ENCODE data around the gene OXT.

Gene OXT

GRCh38 chr20:3088031-3088430 is 16.6 kb downstream of the OXT start:
- FAIRE-seq = no peak

GRCh38 chr20:3090565-3090964 is 19.1 kb downstream of the OXT start:
- no peak for FAIRE-seq

- no peak for FAIRE-seq
Observed at GRCh38 chr20:3092611-3093379, 21.4 kb downstream of the OXT start.

- no peak for FAIRE-seq
Observed at GRCh38 chr20:3093861-3094361, 22.5 kb downstream of the OXT start.

- FAIRE-seq = no peak
Observed at GRCh38 chr20:3094848-3095629, 23.6 kb downstream of the OXT start.

- FAIRE-seq = no peak
Observed at GRCh38 chr20:3100480-3100879, 29.1 kb downstream of the OXT start.

- FAIRE-seq = no peak
Observed at GRCh38 chr20:3101251-3101650, 29.8 kb downstream of the OXT start.

GRCh38 chr20:3101737-3102574 is 30.5 kb downstream of the OXT start:
- FAIRE-seq = no peak

GRCh38 chr20:3102575-3103368 is 31.4 kb downstream of the OXT start:
- no peak for FAIRE-seq

- FAIRE-seq = no peak
Observed at GRCh38 chr20:3103369-3104032, 32.1 kb downstream of the OXT start.

- FAIRE-seq = no peak
Observed at GRCh38 chr20:3105256-3106137, 34.1 kb downstream of the OXT start.

- no peak for FAIRE-seq
Observed at GRCh38 chr20:3106185-3106584, 34.8 kb downstream of the OXT start.

- no peak for FAIRE-seq
Observed at GRCh38 chr20:3106658-3107463, 35.4 kb downstream of the OXT start.

GRCh38 chr20:3107464-3108025 is 36.1 kb downstream of the OXT start:
- FAIRE-seq = no peak

- no peak for FAIRE-seq
Observed at GRCh38 chr20:3109350-3110302, 38.2 kb downstream of the OXT start.

GRCh38 chr20:3111507-3111906 is 40.1 kb downstream of the OXT start:
- no peak for FAIRE-seq

GRCh38 chr20:3111995-3112394 is 40.6 kb downstream of the OXT start:
- FAIRE-seq = no peak
